NK-92 (cell line): ENCODE measurements around the gene MTUS2.
"Not testable (repeated sequence)": the region's sequence is repeated elsewhere in the genome, so short reads cannot be mapped to it uniquely, and the experiment has no call there.

Experiments
- DNase-seq: peaks from one replicate; lab custom pipeline; 2025; ENCODE audit not compliant: unreplicated experiment; lab: John Stamatoyannopoulos, UW

MTUS2 gene

DNA sequence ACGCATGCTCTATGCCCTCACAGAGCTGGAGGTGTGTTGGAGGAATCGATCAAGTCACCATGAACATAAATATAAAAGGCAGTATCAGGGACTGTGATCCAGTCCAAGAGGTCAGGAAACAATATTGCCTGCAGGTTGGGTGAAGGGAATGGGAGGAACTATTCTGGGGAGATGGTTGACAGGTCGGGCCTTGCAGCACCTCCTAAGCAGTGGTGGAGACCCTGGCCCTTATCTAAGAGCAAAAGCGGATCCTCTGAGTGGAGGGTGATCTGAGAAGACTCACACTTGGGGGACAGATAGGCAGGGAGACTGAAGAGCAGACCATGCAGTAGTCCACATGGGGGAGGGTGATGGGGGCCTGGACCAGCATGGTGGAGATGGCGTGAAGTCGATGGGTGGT, 561.9 kb downstream of the MTUS2 start:
- DNase-seq, result no peak

DNA sequence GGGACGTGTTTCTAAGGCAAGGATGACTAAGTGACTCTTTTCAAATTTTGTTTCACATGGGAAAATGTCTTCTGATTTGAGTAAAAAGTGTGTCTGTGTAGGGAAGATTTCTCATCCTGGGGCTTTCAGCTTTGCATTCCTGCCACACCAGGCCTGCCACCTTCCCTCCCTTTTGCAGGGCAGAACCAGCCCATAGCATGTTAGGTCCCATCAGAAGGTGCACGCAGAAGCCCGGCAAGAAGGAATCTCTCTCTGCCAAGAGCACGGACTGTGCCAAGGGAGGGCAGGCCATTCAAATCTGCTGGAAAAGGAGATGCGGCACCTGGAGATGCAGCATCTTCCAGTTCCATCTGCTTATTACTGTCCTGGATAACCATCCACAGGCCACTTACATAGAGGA, 563.3 kb downstream of the MTUS2 start:
- no peak for DNase-seq

DNA sequence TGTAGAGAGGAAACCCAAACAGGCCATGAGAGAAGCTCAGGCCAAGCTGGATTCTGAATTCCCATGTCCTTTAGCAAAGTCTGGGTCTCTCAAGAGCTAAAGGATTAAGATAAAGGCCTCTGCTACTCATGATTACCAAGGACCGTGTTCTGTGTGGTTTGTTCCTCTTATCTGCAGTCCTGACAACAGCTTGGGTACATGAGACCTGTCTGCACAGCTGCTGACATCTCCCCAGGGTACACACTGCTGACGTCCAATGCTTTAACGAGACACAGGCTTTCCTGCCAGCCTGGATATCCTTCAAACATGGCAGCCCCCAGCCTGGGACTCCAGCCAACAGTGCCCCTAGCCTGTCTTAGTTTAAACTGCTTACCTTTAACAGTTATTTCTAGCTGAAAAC, 564.3 kb downstream of the MTUS2 start:
- no peak for DNase-seq

DNA sequence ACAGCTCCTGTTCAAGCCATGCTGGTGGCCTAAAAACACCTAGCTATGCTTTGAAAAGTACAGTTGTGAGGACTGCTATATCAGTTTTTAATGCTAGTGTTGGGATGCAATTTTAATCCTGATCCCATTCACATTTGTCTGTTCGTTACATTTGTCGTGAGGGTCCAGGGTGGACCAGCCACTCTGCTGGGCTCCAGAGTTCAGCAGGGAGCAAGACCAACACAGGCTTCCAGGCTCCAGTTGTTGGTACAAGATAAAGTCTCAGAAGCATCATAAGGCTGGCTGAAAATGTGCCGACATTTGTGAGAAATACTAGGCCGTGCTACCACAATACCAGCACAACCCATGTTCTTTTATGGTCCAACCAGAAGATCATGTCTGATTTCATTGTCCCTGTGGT, 564.7 kb downstream of the MTUS2 start:
- DNase-seq, result no peak

DNA sequence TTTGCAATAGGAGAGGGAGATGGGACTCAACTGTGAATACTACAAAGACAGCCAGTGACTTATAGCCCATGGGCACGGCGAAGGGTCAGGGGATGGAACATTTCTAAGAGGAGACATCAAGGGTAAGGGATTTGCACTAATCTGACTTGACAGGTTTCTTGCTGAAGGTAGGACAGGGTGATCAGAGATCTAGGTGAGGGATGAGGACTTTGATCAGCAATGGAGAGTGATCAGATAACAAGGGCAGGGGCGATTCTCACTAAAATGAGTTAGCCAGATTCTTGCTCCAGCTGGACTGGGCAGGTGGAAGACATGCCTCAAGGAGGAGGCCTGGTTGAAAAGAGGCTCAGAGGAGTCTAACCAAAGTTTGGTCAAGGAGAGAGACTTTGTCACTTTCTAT, 566.1 kb downstream of the MTUS2 start:
- no peak for DNase-seq

DNA sequence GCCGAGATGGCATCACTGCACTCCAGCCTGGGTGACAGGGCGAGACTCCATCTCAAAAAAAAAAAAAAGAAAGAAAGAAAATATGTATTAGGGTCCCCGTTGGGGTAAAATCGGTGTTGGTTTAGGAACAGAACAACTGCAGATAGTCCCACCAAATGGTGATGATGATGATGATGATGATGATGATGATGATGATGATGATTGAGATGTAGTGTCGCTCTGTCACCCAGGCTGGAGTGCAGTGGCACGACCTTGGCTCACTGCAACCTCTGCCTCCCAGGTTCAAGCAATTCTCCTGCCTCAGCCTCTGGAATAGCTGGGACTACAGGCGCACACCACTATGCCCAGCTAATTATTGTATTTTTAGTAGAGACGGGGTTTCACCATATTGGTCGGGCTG, 570.5 kb downstream of the MTUS2 start:
- DNase-seq, result not testable (repeated sequence)

DNA sequence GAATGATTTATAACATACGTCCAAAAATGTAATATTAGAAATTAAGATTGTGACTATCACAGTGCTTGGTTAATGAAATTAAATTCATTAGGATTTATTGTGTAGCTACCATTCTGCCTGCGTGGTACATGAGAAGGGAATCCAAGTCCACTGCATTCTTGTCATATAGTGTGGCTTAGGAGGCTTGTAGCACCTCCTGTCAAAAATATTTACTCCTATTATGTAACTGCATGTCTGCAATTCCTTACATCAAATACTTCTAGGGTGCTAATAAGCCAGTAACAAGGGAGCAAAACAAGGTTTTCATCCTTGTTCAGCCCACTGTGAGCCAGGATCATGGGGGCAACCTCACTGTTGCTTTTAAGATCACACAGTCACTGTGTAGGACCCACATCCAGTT, 576.3 kb downstream of the MTUS2 start:
- DNase-seq, result no peak

DNA sequence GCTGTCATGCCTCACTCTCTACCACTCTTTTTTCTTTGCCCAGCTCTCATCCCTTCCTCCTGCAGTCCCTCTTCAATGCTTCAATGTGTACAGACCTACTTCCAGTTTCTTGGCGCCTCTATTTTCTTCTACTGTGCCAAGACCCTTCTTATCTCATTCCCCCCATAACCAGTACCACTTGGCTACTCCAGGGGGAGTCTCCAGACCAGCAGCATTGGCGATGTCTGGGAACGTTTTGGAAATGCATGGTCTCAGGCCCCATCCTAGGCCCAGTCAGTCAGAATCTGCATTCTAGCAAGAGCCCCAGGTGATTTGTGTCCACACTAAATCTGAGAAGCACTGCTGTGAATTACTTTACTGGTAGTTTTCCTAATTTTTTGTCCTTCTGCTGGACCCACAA, 577.1 kb downstream of the MTUS2 start:
- DNase-seq, result no peak

DNA sequence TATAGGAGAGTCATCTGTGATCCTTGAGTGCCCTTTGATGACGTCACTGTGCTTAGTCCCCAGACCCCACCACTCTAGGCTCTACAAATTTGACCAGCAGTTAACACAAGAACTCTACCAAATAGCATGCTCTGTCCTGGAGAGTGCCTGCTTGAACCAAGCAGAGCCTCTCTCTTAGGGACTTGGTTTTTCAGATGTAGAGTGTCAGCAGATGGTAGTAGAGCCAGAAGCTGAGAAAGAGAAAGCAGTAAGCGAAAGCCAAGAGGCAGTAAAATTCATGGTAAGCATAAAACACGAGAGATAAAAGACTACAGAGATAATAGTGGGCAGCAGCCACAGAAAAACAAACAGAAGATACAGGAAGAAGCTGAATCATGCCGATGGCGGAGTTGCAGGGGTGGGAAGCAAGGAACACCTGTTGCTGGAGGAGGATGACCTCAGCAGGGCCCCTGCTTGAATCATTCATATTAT, 582.1 kb downstream of the MTUS2 start:
- DNase-seq, result no peak

DNA sequence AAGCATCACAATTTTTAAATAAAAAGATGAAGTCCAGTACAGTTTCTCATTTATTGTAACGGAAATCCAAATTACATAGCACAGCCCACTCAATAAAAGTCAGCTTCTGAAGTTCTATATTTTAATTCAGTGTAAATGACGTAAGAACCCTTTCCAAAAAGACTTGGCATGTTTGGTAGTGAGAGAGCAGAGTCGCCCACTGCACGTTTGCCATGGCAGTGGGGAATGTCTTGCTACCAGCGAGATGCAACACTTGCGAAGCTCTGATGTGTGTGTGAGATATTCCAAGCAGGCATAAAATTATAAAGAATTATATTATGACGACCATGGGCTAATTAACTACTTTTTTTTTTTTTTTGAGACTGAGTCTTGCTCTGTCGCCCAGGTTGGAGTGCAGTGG, 585.3 kb downstream of the MTUS2 start:
- no peak for DNase-seq

DNA sequence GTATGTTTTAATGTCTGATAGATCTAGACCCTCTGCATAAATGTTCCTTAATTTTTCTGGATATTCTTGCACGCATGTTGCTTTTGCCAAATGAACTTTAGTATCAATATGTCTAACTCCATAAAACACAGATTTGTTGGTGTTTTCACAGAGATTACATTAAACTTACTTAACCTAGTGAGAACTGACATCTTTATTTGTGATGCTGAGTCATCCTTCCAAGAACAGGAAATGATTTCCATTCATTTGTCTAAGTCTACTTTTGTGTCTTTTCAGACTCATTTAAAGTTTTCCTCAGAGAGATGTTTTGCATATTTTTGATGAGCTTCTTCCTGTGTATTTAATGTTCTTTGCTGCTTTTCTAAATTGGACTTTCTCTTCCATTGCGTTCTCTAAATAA, 591.3 kb downstream of the MTUS2 start:
- no peak for DNase-seq

DNA sequence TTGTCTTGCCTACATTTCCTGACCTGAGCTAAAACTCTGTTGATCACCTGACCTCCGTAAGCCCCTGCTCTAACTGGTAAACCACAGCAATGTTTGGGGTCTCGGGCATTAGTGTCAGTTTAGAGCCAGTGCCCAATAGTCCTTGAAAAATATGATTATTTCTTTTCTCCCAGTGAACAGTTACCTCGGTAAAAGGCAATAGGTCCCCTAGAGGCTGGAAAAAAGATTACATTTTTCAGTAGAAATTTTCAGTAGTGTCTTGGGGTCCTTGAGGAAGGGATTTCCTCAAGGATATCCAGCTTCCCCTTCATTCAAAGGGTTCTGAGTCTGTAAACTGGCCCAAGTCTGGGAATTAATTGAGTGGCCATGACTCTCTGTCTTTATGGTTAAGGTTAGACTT, 597.9 kb downstream of the MTUS2 start:
- no peak for DNase-seq

DNA sequence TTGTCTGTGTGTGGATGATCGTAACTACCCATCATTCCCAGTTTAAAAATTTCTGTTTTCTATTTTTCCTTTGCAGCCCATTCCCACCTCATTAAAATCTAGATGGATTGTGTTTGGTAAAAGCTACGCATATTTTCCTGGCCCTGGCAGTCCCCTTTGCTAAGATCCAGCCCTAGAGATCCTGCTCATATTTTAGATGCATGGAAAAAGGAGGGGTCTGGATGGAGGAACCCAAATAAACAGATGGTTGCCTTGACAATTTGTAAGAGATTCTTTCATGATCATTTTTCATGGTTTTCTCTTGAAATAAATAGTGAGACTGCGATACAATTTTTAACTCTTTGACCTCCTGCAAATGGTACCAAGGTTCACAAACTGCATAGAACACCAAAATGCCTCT, 601.0 kb downstream of the MTUS2 start:
- DNase-seq, result no peak

DNA sequence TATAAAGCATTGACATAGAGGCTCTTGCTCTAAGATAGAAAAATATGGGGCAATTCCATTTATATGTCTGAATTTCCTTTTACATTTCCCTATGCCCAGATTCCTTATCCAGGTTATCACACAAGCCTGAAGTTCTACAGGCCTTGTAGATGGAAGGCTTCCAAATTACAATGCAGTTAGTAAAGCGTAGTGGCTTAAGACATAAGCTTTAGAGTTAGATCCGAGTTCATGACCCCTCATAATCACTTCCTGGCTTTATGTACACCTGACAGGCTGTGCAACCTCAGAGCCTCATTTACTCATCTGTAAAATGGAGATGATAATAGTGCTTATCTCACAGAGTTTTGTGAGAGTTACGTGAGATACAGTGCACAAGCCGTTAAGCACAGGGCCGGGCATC, 601.9 kb downstream of the MTUS2 start:
- no peak for DNase-seq

DNA sequence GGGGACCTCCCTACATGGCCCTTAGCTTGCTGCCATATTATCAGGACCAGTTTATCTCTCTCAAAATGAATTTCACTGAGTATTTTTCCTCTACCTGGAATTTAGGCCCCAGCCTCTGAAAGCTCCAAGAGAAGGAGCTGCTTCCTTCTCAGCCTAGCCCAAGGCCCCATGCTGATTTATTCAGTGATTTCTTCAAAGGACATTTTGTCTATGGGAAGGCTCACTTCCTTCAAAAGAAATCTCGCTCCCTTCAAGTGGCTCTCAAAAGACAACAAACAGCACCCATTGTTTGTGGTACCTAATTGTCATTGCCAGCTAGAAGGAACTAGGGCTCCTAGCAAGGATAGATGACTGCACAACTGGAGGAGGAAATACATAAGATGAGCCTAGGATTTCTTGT, 602.9 kb downstream of the MTUS2 start:
- no peak for DNase-seq

DNA sequence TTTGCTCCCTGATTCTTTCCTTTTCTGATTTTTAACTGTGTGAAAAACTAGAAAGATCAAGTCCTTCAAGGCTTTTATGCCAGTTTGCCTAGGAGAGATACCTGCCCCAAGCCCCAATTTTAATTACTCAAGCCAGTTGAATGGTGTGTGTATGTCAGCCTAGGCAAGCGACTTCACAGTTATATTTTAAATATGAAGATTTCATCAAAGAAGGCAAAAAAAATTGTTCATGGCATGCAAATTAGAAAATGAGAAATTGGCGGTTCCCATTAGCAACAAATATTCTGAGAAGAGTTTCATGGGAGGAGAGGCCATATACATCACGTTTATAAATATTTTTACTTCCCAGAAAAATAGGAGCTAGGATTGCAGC, 607.8 kb downstream of the MTUS2 start:
- DNase-seq, result no peak

DNA sequence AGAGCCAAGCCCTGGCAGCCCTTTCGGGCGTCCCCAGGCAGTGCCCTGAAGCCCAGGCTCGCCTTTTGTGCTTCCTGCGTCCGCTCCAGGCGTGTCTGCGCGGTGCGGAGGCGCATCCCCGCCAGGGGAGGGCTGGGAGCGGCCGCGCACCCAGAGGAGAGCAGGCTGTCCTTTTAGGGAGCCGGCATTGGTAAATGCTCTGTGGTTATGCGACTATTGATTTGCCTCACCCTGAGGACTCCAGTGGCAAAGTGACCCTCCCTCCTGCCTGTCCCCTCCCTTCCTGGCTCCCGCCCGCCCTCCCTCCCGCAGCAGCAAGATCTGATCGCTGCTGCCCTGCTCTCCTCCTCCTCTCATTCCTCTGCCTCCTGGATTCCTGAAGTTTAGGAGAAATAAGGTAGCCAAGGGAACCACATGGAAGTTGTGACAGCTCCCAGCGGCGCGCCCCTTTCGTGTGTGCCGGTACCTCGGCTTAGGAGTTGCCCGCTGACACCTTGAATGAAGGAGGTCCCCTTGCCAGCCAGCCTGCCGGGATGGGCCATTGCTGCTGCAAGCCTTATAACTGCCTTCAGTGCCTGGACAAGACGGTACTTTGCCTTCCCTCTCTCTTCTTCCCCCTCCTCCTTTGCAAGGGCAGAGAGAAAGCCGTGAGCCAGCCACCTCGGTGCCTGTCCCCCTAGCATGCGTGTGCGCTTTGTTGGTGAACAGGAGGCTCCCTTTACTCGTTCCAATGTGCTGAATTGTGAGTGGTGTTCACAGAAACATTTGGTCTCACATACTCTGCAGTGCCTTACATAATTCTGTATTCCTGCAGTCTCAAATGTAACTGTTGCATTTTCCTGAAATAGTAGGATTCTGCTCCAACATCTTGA, 608.4 kb downstream of the MTUS2 start:
- DNase-seq, result no peak

DNA sequence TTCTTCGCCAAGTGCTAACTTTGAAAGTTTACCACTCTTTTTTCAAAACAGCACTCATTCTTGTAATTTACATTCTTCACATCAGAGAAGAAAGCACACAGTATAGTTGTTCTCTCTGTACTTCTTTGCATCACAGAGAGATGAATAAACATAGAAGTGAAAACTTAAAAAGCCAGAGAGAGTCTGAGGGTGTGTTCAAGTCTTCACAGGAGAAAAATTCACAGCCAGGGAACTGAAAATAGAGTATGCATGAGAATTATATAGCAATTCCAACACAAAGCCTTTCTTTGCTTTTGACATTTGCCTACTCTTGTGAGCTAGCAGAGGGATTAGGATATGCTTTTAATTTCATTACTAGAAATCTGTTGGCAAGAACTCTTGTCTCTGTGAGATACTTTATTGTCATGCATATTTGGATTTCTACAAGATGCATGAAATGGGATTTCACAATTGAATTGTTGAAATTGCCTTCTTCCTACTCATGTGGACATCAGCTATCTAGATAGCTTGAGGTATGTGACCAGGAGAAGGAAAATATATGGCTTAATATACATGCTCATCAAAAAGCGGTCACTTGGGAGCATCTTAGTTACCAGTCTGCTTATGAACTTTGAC, 609.3 kb downstream of the MTUS2 start:
- no peak for DNase-seq

DNA sequence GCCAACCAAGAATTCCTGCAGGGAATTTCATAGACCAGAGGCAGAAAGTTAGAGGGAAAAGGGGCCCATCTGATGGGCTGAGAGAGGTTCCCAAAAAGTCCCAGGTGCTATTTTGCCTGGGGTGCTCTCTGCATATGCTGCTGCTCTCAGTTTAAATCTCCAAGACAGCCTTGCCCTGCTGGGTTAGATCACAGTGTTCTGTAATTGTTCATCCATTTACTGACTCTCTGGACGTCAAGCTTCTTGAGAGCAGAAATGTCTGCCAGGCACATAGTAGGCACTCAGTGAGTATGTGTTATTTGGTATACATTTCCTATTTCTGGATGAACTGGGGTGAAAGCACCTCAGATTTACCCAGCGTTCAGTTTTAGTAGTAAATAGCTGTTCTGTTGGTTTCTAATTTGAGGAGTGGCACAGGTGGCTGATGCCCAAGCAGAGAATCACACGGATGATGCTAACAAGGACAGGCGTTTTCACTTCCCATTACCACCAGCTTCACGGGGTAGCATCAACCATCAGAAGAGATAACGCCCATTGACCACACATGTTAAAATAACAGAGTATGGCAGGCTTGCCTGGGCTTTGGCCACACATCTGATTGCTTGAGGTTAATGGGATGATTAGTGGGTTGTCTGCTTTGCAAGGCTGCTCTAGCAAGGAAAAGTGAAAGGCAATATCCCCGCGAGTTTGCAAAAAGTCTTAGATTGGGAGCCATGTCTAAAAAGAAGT, 614.2 kb downstream of the MTUS2 start:
- no peak for DNase-seq

DNA sequence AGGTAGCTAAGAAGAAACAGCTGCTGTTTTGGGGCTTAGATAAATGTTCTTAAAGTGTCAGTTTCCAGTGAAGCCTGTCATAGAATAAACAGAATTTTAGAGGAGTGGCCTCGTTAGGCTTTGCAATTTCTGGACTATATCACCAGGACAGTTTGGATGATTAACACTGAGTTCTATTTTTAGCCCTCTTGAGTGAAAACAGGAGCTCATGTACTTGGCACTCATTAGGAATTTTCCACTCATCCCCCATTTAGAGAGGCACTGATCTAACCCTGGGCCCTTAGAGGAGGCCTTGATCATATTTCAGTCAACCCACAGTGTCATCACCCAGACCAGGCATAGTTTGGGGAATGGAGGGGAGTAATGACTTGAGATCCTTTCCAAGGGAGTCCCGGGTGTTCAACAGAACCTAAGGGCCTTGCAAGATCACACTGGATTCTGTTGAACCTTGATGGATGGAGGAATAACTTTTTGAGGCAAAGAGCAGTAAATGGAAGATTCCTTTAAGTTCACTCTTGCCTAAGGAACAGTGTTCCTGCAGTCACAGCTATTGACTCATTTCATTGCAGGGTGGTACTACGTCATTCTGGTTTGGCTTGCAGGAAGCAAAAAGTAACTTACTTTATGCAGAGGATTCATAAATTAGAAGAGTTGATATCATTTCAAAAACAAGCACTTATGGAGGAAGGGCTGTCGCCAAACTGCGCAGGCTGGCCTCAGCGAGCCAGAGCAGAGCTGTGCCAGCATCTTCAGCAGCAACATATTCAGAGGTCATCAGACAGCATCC, 615.2 kb downstream of the MTUS2 start:
- DNase-seq, result no peak

DNA sequence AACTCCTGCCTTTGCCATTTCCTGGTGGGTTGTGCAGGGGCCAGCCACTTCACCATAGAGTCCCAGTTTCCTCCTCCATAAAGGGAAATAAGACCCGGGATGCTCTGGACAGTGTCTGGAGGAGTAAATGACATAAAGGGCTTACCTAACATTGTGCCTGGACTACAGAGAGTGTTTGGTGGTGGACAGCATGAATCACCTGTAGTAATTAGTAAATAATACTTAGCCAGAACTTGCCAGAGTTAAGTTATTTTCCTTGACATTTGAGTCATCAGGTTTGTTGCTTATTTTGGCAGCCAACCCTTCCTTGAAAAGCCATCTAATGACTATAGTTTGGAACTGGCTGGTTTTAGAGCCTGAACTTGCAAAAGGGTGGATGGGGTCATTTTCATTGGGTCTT, 616.2 kb downstream of the MTUS2 start:
- no peak for DNase-seq
